K562 (cell line): ENCODE results near the gene EFHD2. TPM values are rescaled to one million over a fixed set of nuclear protein-coding genes. Genes with fewer than 3 reads are reported as not detected.

Experiments used
- BHLHE40 ChIP-seq: IDR thresholded peaks from 2 replicates; pipeline ENCODE4 v1.6.1; 2011; ENCODE audit warnings: low read length, improper control_type of control experiment
- CUX1 ChIP-seq: fragments of 200-800 bp; sonication (Bioruptor generic); IDR thresholded peaks from 2 replicates; pipeline ENCODE4 v1.6.1; 2016; ENCODE audit warnings: missing genetic modification characterization, missing compliant biosample characterization
- JUND ChIP-seq, 2 experiments: IDR thresholded peaks; 2 replicates in 1 of 2; 3 replicates in 1 of 2; pipeline ENCODE4 v1.6.1; 2011; ENCODE audit warnings: borderline replicate concordance in 2 of 2, low read depth in 2 of 2, low read length in 2 of 2, improper control_type of control experiment in 1 of 2, missing biosample characterization in 1 of 2, missing genetic modification characterization in 1 of 2, missing genetic modification reagents in 1 of 2
- MCM2 ChIP-seq: fragments of 450-650 bp; IDR thresholded peaks from 2 replicates; pipeline ENCODE4 v1.6.1; 2017; ENCODE audit warnings: low read depth, mild to moderate bottlenecking
- NONO ChIP-seq, 2 experiments: fragments of 200-400 bp in 1 of 2; fragments of 450-650 bp in 1 of 2; formaldehyde crosslinking in 1 of 2; IDR thresholded peaks; 2 replicates each; pipeline ENCODE4 v1.6.1; 2017; ENCODE audit warnings: low read depth in 2 of 2, mild to moderate bottlenecking in 2 of 2, moderate library complexity in 2 of 2, low read length in 1 of 2
- PHB2 ChIP-seq: fragments of 450-650 bp; IDR thresholded peaks from 2 replicates; pipeline ENCODE4 v1.6.1; 2017; ENCODE audit warnings: low read depth
- PTRF ChIP-seq: fragments of 450-650 bp; IDR thresholded peaks from 2 replicates; pipeline ENCODE4 v1.6.1; 2016; ENCODE audit warnings: mild to moderate bottlenecking, missing genetic modification characterization, missing compliant biosample characterization
- SMARCB1 ChIP-seq: IDR thresholded peaks from 2 replicates; pipeline ENCODE4 v1.6.1; 2011; ENCODE audit warnings: improper control_type of control experiment, low read depth; ENCODE audit not compliant: insufficient read length
- TAF7 ChIP-seq: fragments of 450-650 bp; IDR thresholded peaks from 2 replicates; pipeline ENCODE4 v1.6.1; 2016; ENCODE audit warnings: missing genetic modification characterization, missing compliant biosample characterization
- ZNF212 ChIP-seq: fragments of 450-650 bp; formaldehyde crosslinking; IDR thresholded peaks from 2 replicates; pipeline ENCODE4 v1.4.0; 2020; ENCODE audit warnings: mild to moderate bottlenecking
- ZNF280A ChIP-seq: fragments of 450-650 bp; IDR thresholded peaks from 2 replicates; pipeline ENCODE4 v1.6.1; 2018; ENCODE audit warnings: mild to moderate bottlenecking, low read depth; ENCODE audit not compliant: partially characterized antibody
- polyA plus RNA-seq, 8 experiments: library from polyadenylated mRNA; depleted of rRNA in 4 of 8; stranded (reverse) in 5 of 8; unstranded in 3 of 8; fragments of >200 nt; fragmentation: Nextera tagmentation in 2 of 8; fragmentation: Illumina TruSeq in 1 of 8; extraction: Ambion mirVana in 2 of 8; extraction: Trizol in 1 of 8; gene quantifications; 2 replicates each; pipeline versions ENCODE4 v1.2.1 to v1.2.3, GENCODE V29; 2011 to 2014; ENCODE audit warnings: inconsistent platforms in 1 of 8, missing spikeins in 1 of 8
- total RNA-seq, 7 experiments: library from RNA; depleted of rRNA in 6 of 7; stranded (reverse); fragments of >200 nt in 6 of 7; fragmentation: Illumina TruSeq in 2 of 7; extraction: Trizol in 2 of 7; gene quantifications; 2 replicates each; pipeline versions ENCODE4 v1.2.1 to v1.2.3, GENCODE V29; 2011 to 2021; ENCODE audit warnings: low replicate concordance in 1 of 7

EFHD2 gene
- total and polyA plus RNA-seq, 9 of the 15 experiments (the other 6 are each of a cell fraction or from before 2014, with no cell fraction given): 1.7 to 73.5 (median 25.2) TPM

- TF ChIP-seq CUX1 (CRISPR knock-in tag): no peak
- TF ChIP-seq TAF7 (tag): no peak
- no peak for TF ChIP-seq BHLHE40
- TF ChIP-seq SMARCB1: no peak
- no peak for TF ChIP-seq PHB2
- no peak for TF ChIP-seq MCM2
- no peak for TF ChIP-seq PTRF
- TF ChIP-seq JUND (IDR thresholded peaks at IDR 0.05; ENCODE audit: borderline replicate concordance, low read depth, low read length): peak; percentile 26; the same call in 1 of the 2 replicates
- no peak for TF ChIP-seq JUND (tag; IDR thresholded peaks at IDR 0.05; ENCODE audit: borderline replicate concordance, low read depth, low read length)
- no peak for TF ChIP-seq ZNF212 (CRISPR knock-in tag)
- no peak for TF ChIP-seq NONO (IDR thresholded peaks at IDR 0.05; ENCODE audit: low read depth in 2 of 2, low read length in 1 of 2)
- no peak for TF ChIP-seq ZNF280A
These were observed 44.6 kb downstream of the EFHD2 start (continued) for GRCh38 chr1:15454256-15454655.
